Liver (tissue), 9 donors: ENCODE results near the gene SEPTIN10. TPM values are rescaled to one million over a fixed set of nuclear protein-coding genes. Genes with fewer than 3 reads are reported as not detected.
"Not testable (repeated sequence)": the region's sequence is repeated elsewhere in the genome, so short reads cannot be mapped to it uniquely, and the experiment has no call there.

Source experiments
- DNase-seq: peaks from one replicate; pipeline ENCODE4 v3.0.0-alpha.2; 2017; ENCODE audit warnings: low spot score
- H3K27ac ChIP-seq, 2 donors: one replicate each; pipeline ENCODE4 v1.7.0; 2013; ENCODE audit warnings: inconsistent platforms in 2 of 2, low read length in 2 of 2, control low read depth in 1 of 2, low read depth in 1 of 2, mild to moderate bottlenecking in 1 of 2
- H3K27me3 ChIP-seq, 4 donors: one replicate each; pipeline versions ENCODE4 v1.6.1 to v1.7.0; 2013; ENCODE audit warnings: low read length in 3 of 4, inconsistent platforms in 1 of 4, mild to moderate bottlenecking in 1 of 4, moderate library complexity in 1 of 4; ENCODE audit not compliant: control insufficient read depth in 4 of 4, insufficient read depth in 4 of 4
- H3K36me3 ChIP-seq, 4 donors: one replicate each; pipeline versions ENCODE4 v1.6.1 to v1.7.0; 2013; ENCODE audit warnings: low read length in 3 of 4, mild to moderate bottlenecking in 3 of 4, low read depth in 1 of 4, moderate library complexity in 1 of 4; ENCODE audit not compliant: control insufficient read depth in 4 of 4, insufficient read depth in 3 of 4
- H3K4me1 ChIP-seq, 4 donors: one replicate each; pipeline versions ENCODE4 v1.6.1 to v1.7.0; 2013; ENCODE audit warnings: low read length in 3 of 4, mild to moderate bottlenecking in 3 of 4, moderate library complexity in 1 of 4; ENCODE audit not compliant: control insufficient read depth in 4 of 4, insufficient read depth in 4 of 4
- H3K4me3 ChIP-seq, 3 donors: one replicate each; pipeline versions ENCODE4 v1.6.1 to v1.7.0; 2013; ENCODE audit warnings: low read length in 3 of 3, control low read depth in 1 of 3, low read depth in 1 of 3, mild to moderate bottlenecking in 1 of 3
- H3K9ac ChIP-seq, 2 donors: one replicate each; pipeline ENCODE4 v1.7.0; 2013; ENCODE audit warnings: low read length in 2 of 2, mild to moderate bottlenecking in 2 of 2, moderate library complexity in 2 of 2, control low read depth in 1 of 2, low read depth in 1 of 2
- H3K9me3 ChIP-seq, 4 donors: one replicate each; pipeline versions ENCODE4 v1.6.1 to v1.7.0; 2013; ENCODE audit warnings: low read length in 3 of 4; ENCODE audit not compliant: control insufficient read depth in 4 of 4
- EGR1 ChIP-seq, 2 donors: IDR thresholded peaks; 2 replicates each; pipeline ENCODE4 v1.6.1; 2016 to 2018; ENCODE audit warnings: antibody characterized with exemption in 2 of 2, low read depth in 2 of 2
- FOXA2 ChIP-seq: IDR thresholded peaks from 2 replicates; pipeline ENCODE4 v1.6.1; 2016; ENCODE audit warnings: antibody characterized with exemption
- GABPA ChIP-seq, 2 donors: IDR thresholded peaks in 1 of 2; conservative IDR thresholded peaks in 1 of 2; 2 replicates each; pipeline ENCODE4 v1.6.1; 2016; ENCODE audit warnings: antibody characterized with exemption in 2 of 2, mild to moderate bottlenecking in 1 of 2, moderate library complexity in 1 of 2
- HNF4A ChIP-seq, 2 donors: conservative IDR thresholded peaks; 2 replicates each; pipeline ENCODE4 v1.6.1; 2016; ENCODE audit warnings: antibody characterized with exemption in 2 of 2, mild to moderate bottlenecking in 2 of 2
- HNF4G ChIP-seq: IDR thresholded peaks from 2 replicates; pipeline ENCODE4 v1.6.1; 2016; ENCODE audit warnings: antibody characterized with exemption
- JUND ChIP-seq, 2 donors: IDR thresholded peaks; 2 replicates each; pipeline ENCODE4 v1.6.1; 2016; ENCODE audit warnings: antibody characterized with exemption in 2 of 2
- NR2F2 ChIP-seq: IDR thresholded peaks from 2 replicates; pipeline ENCODE4 v1.6.1; 2016; ENCODE audit warnings: antibody characterized with exemption
- RXRA ChIP-seq, 2 donors: IDR thresholded peaks; 2 replicates each; pipeline ENCODE4 v1.6.1; 2017 to 2018; ENCODE audit warnings: antibody characterized with exemption in 2 of 2, mild to moderate bottlenecking in 1 of 2
- TAF1 ChIP-seq: conservative IDR thresholded peaks from 2 replicates; pipeline ENCODE4 v1.6.1; 2016; ENCODE audit warnings: antibody characterized with exemption, mild to moderate bottlenecking
- YY1 ChIP-seq: IDR thresholded peaks from 2 replicates; pipeline ENCODE4 v1.6.1; 2016; ENCODE audit warnings: antibody characterized with exemption, mild to moderate bottlenecking
- WGBS: extraction: QIAGEN DNeasy Blood & Tissue Kit; methylation state at CpG from one replicate; pipeline ENCODE4 v1.1.7; 2013; 5-methylcytosine and 5-hydroxymethylcytosine counted together
- polyA plus RNA-seq, 2 donors: library from polyadenylated mRNA; stranded (reverse) in 1 of 2; unstranded in 1 of 2; fragments of 200-250 nt in 1 of 2; fragments of >200 nt in 1 of 2; fragmentation: Nextera tagmentation in 1 of 2; extraction: Ambion mirVana in 1 of 2; gene quantifications; one replicate each; pipeline versions ENCODE4 v1.2.1 to v1.2.3, GENCODE V29; 2013 to 2015
- total RNA-seq, 2 donors: library from RNA; depleted of rRNA; stranded (reverse); fragments of >200 nt; gene quantifications; one replicate each; pipeline ENCODE4 v1.2.3, GENCODE V29; 2014
- TF ChIP-seq, protein P1 (sequence below): IDR thresholded peaks from 2 replicates; pipeline ENCODE4 v1.6.1; 2016; ENCODE audit warnings: antibody characterized with exemption
- TF ChIP-seq, protein P2 (sequence below): IDR thresholded peaks from 2 replicates; pipeline ENCODE4 v1.6.1; 2016; ENCODE audit warnings: antibody characterized with exemption
- TF ChIP-seq, protein P3 (sequence below): IDR thresholded peaks from 2 replicates; pipeline ENCODE4 v1.6.1; 2016; ENCODE audit warnings: antibody characterized with exemption, mild to moderate bottlenecking
- TF ChIP-seq, protein P4 (sequence below): IDR thresholded peaks from 2 replicates; pipeline ENCODE4 v1.6.1; 2016; ENCODE audit warnings: antibody characterized with exemption
- donor health status: healthy.
- donor health status: healthy.
- donor health status: healthy.
- donor health status: healthy.
- donor health status: healthy.

SEPTIN10 gene
- total and polyA plus RNA-seq, 4 donors = 19.6 to 35.9 (median 20.1) TPM

DNA sequence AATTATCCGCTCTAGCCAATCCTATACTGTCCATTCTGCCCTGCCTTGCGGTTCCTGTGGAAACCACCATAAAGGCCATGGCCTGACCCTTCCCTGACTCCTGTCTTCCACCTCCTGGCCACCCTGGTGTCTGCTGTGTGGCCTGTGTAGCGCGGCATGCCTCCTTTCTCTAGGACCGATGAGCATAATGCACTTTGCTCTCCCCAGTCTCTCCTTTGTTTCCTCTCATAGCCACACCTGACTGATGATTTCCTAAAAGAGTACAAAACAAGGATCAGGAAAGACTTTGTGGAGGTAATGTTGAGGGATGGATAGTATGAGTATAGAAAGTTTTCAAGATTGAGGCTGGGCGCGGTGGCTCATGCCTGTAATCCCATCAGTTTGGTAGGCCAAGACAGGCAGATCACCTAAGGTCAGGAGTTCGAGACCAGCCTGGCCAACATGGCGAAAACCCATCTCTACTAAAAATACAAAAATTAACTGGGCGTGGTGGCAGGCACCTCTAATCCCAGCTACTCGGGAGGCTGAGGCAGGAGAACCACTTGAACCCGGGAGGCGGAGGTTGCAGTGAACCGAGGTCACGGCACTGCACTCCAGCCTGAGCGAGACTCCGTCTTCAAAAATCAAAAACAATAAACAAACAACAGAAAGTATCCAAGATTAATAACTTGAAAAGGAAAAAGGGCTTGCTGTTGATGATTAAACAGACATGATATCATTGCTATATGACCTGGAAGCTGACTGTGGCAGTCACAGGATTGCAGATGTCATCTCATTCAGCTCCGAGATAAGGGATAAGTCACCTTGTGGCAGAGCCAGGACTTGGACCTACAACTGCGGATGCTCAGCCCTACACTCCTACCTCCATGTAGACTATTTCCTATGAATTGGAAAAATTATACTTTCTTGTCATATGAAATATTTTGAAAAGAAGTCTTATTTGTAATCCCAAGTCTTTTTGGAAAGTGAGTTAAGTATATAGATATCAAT is 17.0 kb upstream of the SEPTIN10 start:
- no peak overlapping the region for H3K9ac ChIP-seq
- peaks cover 1 to 15% (median 6%) of the 10 kb centered on the region in 4 donors for H3K4me1 ChIP-seq
- no peaks in the 10 kb centered on the region for H3K36me3 ChIP-seq
- peak overlapping the region; percentile 56 to 96 for H3K27ac ChIP-seq
- 80% methylated on average over 19 of the region's 19 CpGs for WGBS
- H3K4me3 ChIP-seq = no peak overlapping the region
- H3K9me3 ChIP-seq = no peaks in the 10 kb centered on the region
- TF ChIP-seq HNF4A (conservative IDR thresholded peaks at IDR 0.05) (peak in 1 of 2 donors; percentile 6), RXRA (IDR thresholded peaks at IDR 0.05) (peak in 1 of 2 donors; percentile 25), HNF4G (no peak)
- TF ChIP-seq, protein P1, sequence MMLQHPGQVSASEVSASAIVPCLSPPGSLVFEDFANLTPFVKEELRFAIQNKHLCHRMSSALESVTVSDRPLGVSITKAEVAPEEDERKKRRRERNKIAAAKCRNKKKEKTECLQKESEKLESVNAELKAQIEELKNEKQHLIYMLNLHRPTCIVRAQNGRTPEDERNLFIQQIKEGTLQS = no peak
- DNase-seq = no peak
- no peaks in the 10 kb centered on the region for H3K27me3 ChIP-seq

DNA sequence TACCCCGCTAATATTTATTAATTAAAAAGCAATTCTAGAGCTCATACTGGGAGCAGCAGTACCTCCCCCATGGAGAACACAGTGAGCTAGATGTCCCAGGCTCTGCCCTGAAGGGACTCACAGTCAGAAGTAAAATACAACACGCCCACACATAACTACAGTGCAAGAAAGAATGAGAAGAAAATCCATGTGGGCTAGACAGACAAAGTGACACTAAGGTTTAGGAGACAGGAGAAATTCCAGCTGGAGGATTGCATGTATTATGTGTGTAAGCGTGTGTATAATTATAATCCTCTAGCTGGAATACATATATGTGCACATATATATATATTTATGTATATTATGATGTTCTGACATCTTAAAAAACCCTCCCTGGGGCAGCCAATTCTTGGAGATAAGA is 16.1 kb upstream of the SEPTIN10 start:
- Histone ChIP-seq H3K9ac (no peak overlapping the region), H3K4me1 (peaks cover 1 to 15% (median 7%) of the 10 kb centered on the region in 4 donors), H3K9me3 (no peaks in the 10 kb centered on the region), H3K27me3 (no peaks in the 10 kb centered on the region), H3K27ac (no peak overlapping the region), H3K4me3 (no peak overlapping the region), H3K36me3 (no peaks in the 10 kb centered on the region)
- TF ChIP-seq EGR1 (IDR thresholded peaks at IDR 0.05; ENCODE audit: low read depth in 2 of 2) = no peak
- no peak for TF ChIP-seq TAF1
- TF ChIP-seq JUND (IDR thresholded peaks at IDR 0.05) = no peak
- TF ChIP-seq RXRA (IDR thresholded peaks at IDR 0.05) = no peak
- TF ChIP-seq NR2F2 = no peak
- TF ChIP-seq, protein P1 = no peak
- TF ChIP-seq, protein P2, sequence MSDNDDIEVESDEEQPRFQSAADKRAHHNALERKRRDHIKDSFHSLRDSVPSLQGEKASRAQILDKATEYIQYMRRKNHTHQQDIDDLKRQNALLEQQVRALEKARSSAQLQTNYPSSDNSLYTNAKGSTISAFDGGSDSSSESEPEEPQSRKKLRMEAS = no peak
- no peak for TF ChIP-seq GABPA (IDR thresholded peaks at IDR 0.05 in 1 of 2, conservative IDR thresholded peaks at IDR 0.05 in 1 of 2)
- no peak for TF ChIP-seq HNF4G
- TF ChIP-seq HNF4A (conservative IDR thresholded peaks at IDR 0.05) = no peak
- 89% methylated on average over 3 of the region's 3 CpGs for WGBS
- DNase-seq = no peak

DNA sequence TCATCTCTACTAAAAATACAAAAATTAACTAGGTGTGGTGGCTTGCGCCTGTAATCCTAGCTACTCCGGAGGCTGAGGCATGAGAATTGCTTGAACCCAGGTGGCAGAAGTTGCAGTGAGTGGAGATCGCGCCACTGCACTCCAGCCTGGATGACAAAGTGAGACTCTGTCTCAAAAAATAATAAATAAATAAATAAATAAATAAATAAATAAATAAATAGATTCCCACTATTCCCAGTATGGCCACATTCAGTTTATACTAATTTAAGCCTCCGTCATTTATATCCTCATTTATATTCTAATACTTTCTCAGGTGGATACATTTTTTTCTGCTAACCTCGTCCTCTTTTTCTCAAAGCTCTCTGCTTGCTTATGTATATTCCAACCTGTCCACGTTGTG is 14.6 kb upstream of the SEPTIN10 start:
- H3K9ac ChIP-seq, H3K27ac ChIP-seq, H3K9me3 ChIP-seq, H3K4me3 ChIP-seq, H3K27me3 ChIP-seq, DNase-seq, H3K36me3 ChIP-seq: not testable (repeated sequence)
- peaks cover 6 to 25% (median 20%) of the 10 kb centered on the region in 4 donors for H3K4me1 ChIP-seq
- WGBS = 85% methylated on average over 7 of the region's 7 CpGs

DNA sequence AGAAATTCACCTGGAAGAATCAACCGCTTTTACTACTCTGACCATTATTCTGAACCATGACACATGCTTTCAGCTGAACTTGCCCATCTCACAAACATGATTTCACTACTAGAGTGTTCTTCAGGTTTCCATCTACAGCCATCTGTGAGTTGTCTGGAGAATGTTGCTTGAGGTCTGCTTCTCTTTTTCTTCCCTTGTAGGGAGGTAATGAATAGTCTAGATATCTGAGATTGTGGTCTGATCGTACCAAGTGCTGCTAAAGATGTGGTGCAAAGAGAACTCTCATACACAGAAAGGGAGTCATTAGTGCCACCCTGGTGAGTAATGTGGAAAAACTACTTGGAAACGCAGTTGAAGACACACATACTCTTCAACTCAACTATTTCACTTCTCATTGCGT is 10.6 kb upstream of the SEPTIN10 start:
- Histone ChIP-seq H3K27ac (peak overlapping the region; percentile 81 to 90), H3K9me3 (no peaks in the 10 kb centered on the region), H3K4me1 (peaks cover 10 to 33% (median 22%) of the 10 kb centered on the region in 4 donors), H3K4me3 (no peak overlapping the region), H3K36me3 (no peaks in the 10 kb centered on the region), H3K9ac (no peak overlapping the region), H3K27me3 (no peaks in the 10 kb centered on the region)
- 61% methylated on average over 4 of the region's 4 CpGs for WGBS
- no peak for DNase-seq
- TF ChIP-seq, protein P3, sequence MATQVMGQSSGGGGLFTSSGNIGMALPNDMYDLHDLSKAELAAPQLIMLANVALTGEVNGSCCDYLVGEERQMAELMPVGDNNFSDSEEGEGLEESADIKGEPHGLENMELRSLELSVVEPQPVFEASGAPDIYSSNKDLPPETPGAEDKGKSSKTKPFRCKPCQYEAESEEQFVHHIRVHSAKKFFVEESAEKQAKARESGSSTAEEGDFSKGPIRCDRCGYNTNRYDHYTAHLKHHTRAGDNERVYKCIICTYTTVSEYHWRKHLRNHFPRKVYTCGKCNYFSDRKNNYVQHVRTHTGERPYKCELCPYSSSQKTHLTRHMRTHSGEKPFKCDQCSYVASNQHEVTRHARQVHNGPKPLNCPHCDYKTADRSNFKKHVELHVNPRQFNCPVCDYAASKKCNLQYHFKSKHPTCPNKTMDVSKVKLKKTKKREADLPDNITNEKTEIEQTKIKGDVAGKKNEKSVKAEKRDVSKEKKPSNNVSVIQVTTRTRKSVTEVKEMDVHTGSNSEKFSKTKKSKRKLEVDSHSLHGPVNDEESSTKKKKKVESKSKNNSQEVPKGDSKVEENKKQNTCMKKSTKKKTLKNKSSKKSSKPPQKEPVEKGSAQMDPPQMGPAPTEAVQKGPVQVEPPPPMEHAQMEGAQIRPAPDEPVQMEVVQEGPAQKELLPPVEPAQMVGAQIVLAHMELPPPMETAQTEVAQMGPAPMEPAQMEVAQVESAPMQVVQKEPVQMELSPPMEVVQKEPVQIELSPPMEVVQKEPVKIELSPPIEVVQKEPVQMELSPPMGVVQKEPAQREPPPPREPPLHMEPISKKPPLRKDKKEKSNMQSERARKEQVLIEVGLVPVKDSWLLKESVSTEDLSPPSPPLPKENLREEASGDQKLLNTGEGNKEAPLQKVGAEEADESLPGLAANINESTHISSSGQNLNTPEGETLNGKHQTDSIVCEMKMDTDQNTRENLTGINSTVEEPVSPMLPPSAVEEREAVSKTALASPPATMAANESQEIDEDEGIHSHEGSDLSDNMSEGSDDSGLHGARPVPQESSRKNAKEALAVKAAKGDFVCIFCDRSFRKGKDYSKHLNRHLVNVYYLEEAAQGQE = no peak
- TF ChIP-seq TAF1 = no peak
- TF ChIP-seq, protein P2 = no peak
- TF ChIP-seq YY1 = no peak
- TF ChIP-seq, protein P4, sequence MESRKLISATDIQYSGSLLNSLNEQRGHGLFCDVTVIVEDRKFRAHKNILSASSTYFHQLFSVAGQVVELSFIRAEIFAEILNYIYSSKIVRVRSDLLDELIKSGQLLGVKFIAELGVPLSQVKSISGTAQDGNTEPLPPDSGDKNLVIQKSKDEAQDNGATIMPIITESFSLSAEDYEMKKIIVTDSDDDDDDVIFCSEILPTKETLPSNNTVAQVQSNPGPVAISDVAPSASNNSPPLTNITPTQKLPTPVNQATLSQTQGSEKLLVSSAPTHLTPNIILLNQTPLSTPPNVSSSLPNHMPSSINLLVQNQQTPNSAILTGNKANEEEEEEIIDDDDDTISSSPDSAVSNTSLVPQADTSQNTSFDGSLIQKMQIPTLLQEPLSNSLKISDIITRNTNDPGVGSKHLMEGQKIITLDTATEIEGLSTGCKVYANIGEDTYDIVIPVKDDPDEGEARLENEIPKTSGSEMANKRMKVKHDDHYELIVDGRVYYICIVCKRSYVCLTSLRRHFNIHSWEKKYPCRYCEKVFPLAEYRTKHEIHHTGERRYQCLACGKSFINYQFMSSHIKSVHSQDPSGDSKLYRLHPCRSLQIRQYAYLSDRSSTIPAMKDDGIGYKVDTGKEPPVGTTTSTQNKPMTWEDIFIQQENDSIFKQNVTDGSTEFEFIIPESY = no peak
- TF ChIP-seq FOXA2 = no peak
- TF ChIP-seq JUND (IDR thresholded peaks at IDR 0.05) = no peak
- TF ChIP-seq EGR1 (IDR thresholded peaks at IDR 0.05; ENCODE audit: low read depth in 2 of 2) = no peak
- TF ChIP-seq NR2F2 = no peak
- no peak for TF ChIP-seq HNF4G
